SH-SY5Y (cell line): ENCODE measurements around the gene ASB2.

Experiments used
- GATA2 ChIP-seq: IDR thresholded peaks from 2 replicates; pipeline ENCODE4 v1.6.1; 2011; ENCODE audit warnings: mild to moderate bottlenecking, low read depth, low read length
- GATA3 ChIP-seq: IDR thresholded peaks from 2 replicates; pipeline ENCODE4 v1.6.1; 2011; ENCODE audit warnings: low read depth, mild to moderate bottlenecking, low read length, moderate library complexity

DNA sequence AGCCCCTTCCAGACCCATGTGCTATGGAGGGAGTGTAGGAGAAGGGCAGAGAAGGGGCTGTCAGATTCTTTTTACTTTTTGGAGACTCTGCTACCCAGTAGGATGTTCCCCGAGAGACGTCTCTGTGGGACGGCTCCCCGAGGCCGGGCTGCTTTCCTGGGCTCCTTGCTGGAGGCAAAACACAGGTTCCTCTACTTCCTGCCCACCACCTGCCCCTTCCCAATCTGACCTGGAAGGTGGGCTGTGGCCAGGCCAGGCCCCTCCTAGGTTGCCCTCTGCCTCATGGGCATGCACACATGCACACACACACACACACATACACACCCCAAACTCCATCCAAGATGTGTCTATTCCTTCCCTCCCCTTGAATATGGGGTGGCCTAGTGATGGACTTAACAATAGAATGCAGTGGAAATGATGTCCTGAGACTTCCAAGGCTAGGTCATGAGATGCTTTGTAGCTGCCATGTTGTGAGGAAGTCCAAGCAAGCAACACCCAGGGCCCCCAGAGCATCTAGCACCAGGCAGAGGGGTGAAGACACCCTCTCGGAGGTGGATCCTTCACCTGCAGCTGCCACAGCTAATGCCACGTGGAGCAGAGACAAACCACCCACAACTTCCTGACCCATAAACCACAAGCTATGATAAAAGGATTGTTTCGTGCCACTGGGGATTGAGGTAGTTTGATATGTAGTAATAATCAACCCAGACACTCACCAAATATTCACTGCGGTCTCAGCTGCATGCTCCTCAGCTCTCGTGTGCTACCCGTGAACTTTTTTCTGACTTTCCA is 1.6 kb upstream of the ASB2 start:
- no peak for TF ChIP-seq GATA2
- TF ChIP-seq GATA3 = no peak
